Measurements from ENCODE around the gene POLR3GL.
A peak's percentile ranks its signal among the peaks of the same experiment; 100 is the strongest.
"Not testable (repeated sequence)": the region's sequence is repeated elsewhere in the genome, so short reads cannot be mapped to it uniquely, and the experiment has no call there.

POLR3GL gene

DNA sequence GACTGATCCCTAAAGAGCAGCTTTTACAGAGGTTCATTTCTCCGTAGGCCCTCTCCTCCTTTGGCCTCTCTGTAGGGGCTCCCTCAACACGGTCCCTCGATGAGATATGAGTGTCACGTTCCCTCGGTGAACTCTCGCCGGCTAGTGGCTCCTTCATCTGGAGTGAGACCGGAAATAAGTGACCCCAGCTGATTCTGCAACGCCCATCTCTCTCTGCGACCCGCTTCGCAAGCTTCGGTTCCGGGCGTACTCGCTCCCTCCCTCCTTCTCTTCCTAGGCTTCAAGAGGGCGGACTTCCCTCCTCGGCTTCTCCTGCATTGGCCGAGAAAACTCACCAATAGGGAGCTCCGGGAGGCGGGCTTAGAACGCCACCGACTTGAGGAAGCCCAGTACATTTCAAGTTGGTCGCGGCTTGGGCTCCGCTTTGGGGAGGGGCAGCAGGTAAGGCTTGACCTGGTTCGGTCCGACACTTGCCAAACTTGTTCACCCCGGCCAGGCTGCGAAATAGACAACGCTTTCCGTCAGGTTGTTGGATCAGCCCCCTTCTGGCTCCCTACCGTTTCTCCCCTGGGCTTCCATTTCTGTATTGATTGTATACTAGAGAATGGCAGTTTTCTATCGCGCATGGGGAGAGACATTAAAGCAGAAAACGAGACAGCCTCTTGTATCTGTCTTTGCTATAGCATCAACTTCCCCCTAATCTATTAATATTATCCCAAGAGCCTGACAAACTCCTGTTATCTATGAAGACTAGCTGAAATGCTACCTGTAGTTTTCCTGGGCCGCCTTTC is at the start of gene POLR3GL, which contains the start of gene ANKRD34A:
POLR3GL (plus strand) TSS at position 363 of the 791 bp plus-strand sequence. CDS start 10,176 bp downstream, outside the sequence.
ANKRD34A (minus strand) TSS at position 248 of the 791 bp plus-strand sequence. CDS start 2,816 bp downstream, outside the sequence.
- DNase-seq = peak; percentile 81 to 94

DNA sequence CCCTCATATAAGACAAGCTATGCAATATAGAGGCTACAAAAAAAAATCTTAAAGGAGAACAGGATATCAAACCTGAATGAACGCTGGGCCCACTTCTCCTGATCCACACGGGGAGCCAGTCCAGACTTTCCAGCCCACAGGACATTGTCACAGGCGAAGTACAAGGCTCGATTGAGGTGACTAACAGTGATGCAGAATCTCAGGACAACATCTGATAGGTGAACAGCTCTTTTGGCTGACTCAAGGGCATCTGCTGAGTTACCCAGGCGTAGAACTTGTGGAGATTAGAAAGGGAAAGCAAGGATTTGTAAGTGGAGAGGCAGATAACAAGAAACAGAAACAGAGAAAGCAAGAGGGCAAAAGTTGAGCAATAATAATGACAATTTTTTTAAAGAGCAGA is 47.7 kb upstream of the POLR3GL start:
- DNase-seq = no peak

DNA sequence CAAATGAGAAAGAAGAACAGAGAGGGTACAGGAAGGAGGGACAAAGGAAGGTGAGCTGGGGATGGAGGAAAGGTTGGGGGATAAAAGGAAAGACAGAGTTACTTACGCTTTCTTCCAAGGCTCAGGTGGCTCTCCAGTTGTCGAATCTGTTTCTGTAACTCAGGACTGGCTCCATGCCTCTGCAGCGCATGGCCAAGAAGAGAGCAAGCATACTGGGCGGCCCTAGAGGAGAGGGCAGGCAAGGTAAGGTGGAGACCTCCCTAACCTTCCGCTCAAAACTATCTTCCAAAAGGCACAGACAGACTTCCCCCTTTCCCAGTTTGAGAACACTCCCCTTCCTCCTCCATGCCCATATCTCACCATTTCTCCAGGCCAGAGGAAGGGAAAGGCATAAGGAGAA is 46.9 kb upstream of the POLR3GL start:
- no peak for DNase-seq

DNA sequence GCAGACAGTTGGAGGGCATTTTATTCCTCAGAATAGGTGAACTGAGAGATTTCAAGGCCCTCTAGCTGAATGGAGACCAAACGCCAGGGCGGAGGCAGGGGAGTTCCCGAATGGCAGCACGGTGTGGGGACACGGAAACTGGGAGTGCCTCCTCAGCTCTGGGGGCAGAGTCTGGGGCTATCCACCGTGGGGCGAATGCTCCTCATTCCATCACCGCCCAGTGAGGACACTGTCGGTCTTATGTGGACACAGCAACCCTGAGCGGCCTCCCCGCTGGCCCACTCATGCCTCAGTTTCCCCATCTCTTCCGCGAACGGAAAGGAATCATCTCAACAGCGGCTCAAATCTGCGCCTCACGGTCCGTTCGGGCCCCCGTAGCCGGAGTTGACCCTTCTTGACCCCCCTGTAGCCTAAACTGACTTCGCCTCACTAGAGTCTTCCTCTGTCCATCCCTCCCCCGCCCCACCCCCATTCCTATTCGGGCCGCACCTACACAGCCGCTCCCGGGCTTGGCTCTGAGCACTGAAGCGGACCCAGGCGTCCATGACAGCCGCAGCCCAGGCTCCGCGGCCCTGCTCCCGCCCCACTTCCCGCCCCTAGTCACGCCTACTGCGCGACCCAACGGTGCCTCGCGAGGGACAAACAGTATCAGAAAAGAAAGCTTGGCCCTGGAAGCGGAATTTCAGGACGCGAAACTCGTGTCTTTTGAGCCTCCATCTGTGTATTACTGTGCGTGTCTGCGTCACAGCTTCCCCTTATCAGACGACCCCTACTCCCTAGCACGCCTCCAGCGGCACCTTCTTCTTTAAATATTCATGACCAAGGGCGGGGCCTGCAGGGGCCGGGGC is 46.1 kb upstream of the POLR3GL start, which contains the start of gene PEX11B:
PEX11B (minus strand) TSS at position 574 of the 848 bp plus-strand sequence; CDS start at position 545, 29 bp downstream.
- DNase-seq = peak; percentile 79 to 85

GRCh38 chr1:145918992-145919939 is 45.2 kb upstream of the POLR3GL start:
- no peak for DNase-seq

DNA sequence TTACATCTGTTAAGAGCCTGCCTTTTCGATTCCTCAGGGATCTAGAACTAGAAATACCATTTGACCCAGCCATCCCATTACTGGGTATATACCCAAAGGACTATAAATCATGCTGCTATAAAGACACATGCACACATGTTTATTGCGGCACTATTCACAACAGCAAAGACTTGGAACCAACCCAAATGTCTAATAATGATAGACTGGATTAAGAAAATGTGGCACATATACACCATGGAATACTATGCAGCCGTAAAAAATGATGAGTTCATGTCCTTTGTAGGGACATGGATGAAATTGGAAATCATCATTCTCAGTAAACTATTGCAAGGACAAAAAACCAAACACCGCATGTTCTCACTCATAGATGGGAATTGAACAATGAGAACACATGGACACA is 44.2 kb upstream of the POLR3GL start:
- DNase-seq = not testable (repeated sequence)

DNA sequence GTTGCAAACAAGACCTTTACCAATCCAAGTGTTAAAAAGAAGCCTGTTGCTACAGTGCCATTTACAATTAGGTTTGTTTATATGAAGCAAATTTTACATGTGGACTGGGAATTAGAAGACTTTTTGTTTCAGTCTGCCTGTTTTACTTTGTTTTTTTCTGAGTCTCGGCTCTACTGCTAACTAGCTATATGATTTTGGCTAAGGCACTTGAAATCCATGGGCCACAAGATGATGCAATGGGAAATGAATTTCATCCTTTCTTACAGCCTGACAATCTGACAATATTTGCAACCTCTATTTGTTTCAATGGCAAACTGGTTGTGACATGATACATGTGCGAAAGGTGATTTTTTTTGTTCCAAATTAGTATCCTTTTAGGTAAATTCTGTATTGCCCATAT is 42.2 kb upstream of the POLR3GL start:
- DNase-seq = no peak

- DNase-seq = no peak
Measured at GRCh38 chr1:145926686-145927062, 37.8 kb upstream of the POLR3GL start.

- peak; percentile 97 to 98 for DNase-seq
Measured at GRCh38 chr1:145927063-145927886, 37.2 kb upstream of the POLR3GL start, which contains the start of gene RBM8A. Gene RBM8A (minus strand): TSS chr1:145927484. CDS start chr1:145927426, 58 bp downstream.

- DNase-seq = no peak
Measured at GRCh38 chr1:145927916-145928643, 36.4 kb upstream of the POLR3GL start.

DNA sequence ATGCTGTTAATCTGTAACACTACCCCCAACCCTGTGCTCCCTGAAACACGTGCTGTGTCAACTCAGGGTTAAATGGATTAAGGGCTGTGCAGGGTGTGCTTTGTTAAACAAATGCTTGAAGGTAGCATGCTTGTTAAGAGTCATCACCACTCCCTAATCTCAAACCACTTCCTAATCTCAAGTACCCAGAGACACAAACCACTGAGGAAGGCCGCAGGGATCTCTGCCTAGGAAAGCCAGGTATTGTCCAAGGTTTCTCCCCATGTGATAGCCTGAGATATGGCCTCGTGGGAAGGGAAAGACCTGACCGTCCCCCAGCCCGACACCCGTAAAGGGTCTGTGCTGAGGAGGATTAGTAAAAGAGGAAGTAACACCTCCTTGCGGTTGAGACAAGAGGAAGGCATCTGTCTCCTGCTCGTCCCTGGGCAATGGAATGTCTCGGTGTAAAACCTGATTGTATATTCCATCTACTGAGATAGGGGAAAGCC is 31.9 kb upstream of the POLR3GL start:
- not testable (repeated sequence) for DNase-seq

DNA sequence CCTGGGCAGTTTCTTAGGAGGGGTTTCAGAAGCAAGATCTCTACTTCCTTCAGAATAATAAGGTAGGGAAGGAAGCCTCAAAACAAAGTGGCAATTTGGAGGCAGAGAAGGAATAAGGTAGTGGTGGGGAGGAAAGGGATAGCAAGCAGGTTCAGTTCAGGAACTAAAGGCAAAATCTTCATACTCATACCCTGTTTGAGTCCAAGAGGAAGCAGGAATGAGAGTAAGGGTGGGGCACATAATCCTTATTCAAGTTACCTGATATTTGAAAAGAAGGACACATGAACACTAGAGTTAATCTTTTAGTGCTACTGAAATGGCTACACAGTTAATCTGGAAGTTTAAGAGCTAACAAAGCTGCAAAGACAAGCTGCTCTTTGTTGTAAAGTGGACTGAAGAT is 28.8 kb upstream of the POLR3GL start:
- DNase-seq = no peak

GRCh38 chr1:145936247-145936646 is 28.2 kb upstream of the POLR3GL start:
- DNase-seq = no peak

GRCh38 chr1:145937436-145937835 is 27.1 kb upstream of the POLR3GL start:
- DNase-seq = no peak

GRCh38 chr1:145942405-145942804 is 22.1 kb upstream of the POLR3GL start:
- no peak for DNase-seq

DNA sequence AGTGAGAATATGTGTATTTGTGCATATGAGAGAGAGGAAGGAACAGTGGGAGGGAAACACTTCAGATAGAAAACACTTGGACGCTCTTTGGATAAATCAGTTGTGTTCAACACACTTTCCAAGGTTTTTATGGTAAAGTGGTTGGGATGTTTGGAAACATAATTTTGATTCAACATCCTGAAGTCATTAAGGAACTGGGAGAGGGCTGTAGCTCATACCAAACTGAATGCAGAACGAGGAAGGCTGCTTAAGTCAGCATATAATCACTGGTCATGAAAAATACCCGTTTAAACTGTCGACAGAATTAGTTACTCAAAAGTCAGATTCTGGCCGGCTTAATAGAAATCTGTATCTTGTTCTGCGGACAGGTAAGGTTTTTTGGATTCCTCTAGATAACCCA is 21.6 kb upstream of the POLR3GL start:
- DNase-seq = no peak

GRCh38 chr1:145944532-145944931 is 20.0 kb upstream of the POLR3GL start:
- no peak for DNase-seq

DNA sequence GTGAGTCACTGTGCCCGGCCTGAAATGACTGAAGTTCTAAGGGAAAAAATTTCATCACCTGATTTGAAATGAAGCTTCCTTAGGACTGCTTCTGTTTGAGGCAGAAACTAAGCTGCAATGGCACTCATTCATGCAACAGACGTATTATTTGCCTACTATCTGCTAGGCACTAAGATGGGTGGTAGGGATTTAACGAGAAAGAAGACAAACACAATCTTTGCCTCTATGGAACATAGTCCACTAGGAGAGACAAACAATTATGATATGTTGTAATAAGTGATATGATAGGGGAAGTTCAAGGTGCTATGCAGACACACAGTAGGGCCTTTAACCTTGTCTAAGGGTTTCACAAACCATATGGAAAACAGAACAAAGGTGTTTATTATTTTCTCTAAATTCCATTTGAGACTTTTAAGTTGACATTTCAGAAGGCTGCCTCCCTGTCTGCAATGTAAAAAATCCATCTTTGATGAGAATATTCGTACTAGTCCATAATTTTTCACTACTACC is 18.0 kb upstream of the POLR3GL start:
- DNase-seq = no peak

DNA sequence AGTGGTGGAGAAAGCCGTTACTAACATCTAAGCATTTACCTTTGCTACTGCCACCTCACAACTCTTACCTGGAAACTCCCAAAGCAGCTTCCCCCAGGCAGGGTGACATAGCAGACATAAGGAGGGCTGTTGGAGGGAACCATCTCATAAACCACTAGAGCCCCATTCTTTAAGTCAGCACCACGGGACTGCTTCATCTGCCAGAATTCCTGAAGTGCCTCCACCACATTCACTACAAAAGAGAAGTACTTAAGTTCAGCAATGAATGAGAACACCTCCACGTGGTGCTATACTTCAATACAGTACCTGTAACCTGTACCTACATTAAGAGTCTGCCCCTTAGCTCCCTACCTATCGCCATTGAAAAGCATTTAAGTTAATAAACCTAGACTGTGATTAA is 16.9 kb upstream of the POLR3GL start:
- no peak for DNase-seq

- no peak for DNase-seq
Measured at GRCh38 chr1:145949219-145949618, 15.3 kb upstream of the POLR3GL start.
